ENCODE results near the gene IMPA2. TPM values are rescaled to one million over a fixed set of nuclear protein-coding genes. Genes with fewer than 3 reads are reported as not detected.

IMPA2 gene
- total RNA-seq, 1 experiment from 2014 or later = 37.6 TPM

GRCh38 chr18:12046751-12047335 is 65.5 kb downstream of the IMPA2 start:
- POLR2A ChIA-PET = no interaction called here
- no peak for DNase-seq (ENCODE audit: low read depth, low spot score)
- Histone ChIP-seq H3K27ac (ENCODE audit: low read length) (no peak overlapping the region), H3K9me3 (ENCODE audit: control insufficient read depth, insufficient read depth, low read depth, low read length) (no peaks in the 10 kb centered on the region), H3K4me1 (ENCODE audit: control insufficient read depth, insufficient read depth, low read length) (no peaks in the 10 kb centered on the region), H3K27me3 (ENCODE audit: control insufficient read depth, insufficient read depth, low read length) (no peaks in the 10 kb centered on the region), H3K36me3 (ENCODE audit: control insufficient read depth, insufficient read depth, low read length) (no peaks in the 10 kb centered on the region), H3K4me3 (ENCODE audit: low read depth in 2 of 2, low read length in 2 of 2) (no peak overlapping the region)
- intact Hi-C loops (cut with micrococcal nuclease; ENCODE audit: unreplicated experiment) (no loop called here), in situ Hi-C loops (cut with HindIII; ENCODE audit: low pct_unique_long_range_greater_than_20kb, low sequenced_read_pairs) (no loop called here)
- no TSS peak for BruUV-seq (replicated peaks)
- TF ChIP-seq CTCF (IDR thresholded peaks at IDR 0.05) (peak; percentile 52), SIN3A (IDR thresholded peaks at IDR 0.05; ENCODE audit: borderline replicate concordance, insufficient read depth, low read depth, low read length) (no peak)
- ATAC-seq = peak; percentile 78
- CTCF ChIA-PET = no interaction called here

- H3K9me3 ChIP-seq (ENCODE audit: control insufficient read depth, insufficient read depth, low read depth, low read length) = no peaks in the 10 kb centered on the region
- intact Hi-C loops (cut with micrococcal nuclease; ENCODE audit: unreplicated experiment) (no loop called here), in situ Hi-C loops (cut with HindIII; ENCODE audit: low pct_unique_long_range_greater_than_20kb, low sequenced_read_pairs) (no loop called here)
- BruUV-seq (replicated peaks) = no TSS peak
- H3K27me3 ChIP-seq (ENCODE audit: control insufficient read depth, insufficient read depth, low read length) = no peaks in the 10 kb centered on the region
- DNase-seq (ENCODE audit: low read depth, low spot score) = no peak
- H3K27ac ChIP-seq (ENCODE audit: low read length) = no peak overlapping the region
- peak; percentile 59; the same call in 1 of the 2 replicates for ATAC-seq
- no peaks in the 10 kb centered on the region for H3K4me1 ChIP-seq (ENCODE audit: control insufficient read depth, insufficient read depth, low read length)
- H3K36me3 ChIP-seq (ENCODE audit: control insufficient read depth, insufficient read depth, low read length) = no peaks in the 10 kb centered on the region
- TF ChIP-seq REST (IDR thresholded peaks at IDR 0.05; ENCODE audit: insufficient read depth in 1 of 2, low read depth in 2 of 2, low read length in 1 of 2) = no peak
- peak; percentile 30; the same call in 1 of the 2 replicates for TF ChIP-seq CTCF (IDR thresholded peaks at IDR 0.05)
- ChIA-PET CTCF (no interaction called here), POLR2A (no interaction called here)
- H3K4me3 ChIP-seq (ENCODE audit: low read depth in 2 of 2, low read length in 2 of 2) = no peak overlapping the region
Observed at GRCh38 chr18:12048010-12048826, 66.9 kb downstream of the IMPA2 start.
